Measurements from ENCODE around the gene C19orf67. TPM values are rescaled to one million over a fixed set of nuclear protein-coding genes. Genes with fewer than 3 reads are reported as not detected.

C19orf67 gene
- total and polyA plus RNA-seq, 2 of the 13 experiments (the other 11 are each of a cell fraction or from before 2014, with no cell fraction given): 0.11 to 0.32 TPM

- no peak for FAIRE-seq
- intact Hi-C loops (cut with micrococcal nuclease; ENCODE audit: unreplicated experiment): no loop called here
- no peak overlapping the region for H2AFZ ChIP-seq (ENCODE audit: low read length)
Measured at GRCh38 chr19:14058182-14059092, 27.1 kb downstream of the C19orf67 start.

More at GRCh38 chr19:14058182-14059092, 27.1 kb downstream of the C19orf67 start:
- ATAC-seq (no peak), DNase-seq (ENCODE audit: low spot score) (no peak)
- Histone ChIP-seq H3K9ac (ENCODE audit: insufficient read depth, low read depth, low read length) (no peak overlapping the region), H3K4me2 (ENCODE audit: low read depth, low read length) (no peak overlapping the region), H3K27me3 (ENCODE audit: control insufficient read depth in 1 of 2, insufficient read depth in 2 of 2, low read length in 2 of 2) (no peaks in the 10 kb centered on the region), H4K20me1 (ENCODE audit: insufficient read depth, low read length) (no peaks in the 10 kb centered on the region), H3K79me2 (ENCODE audit: insufficient read depth, low read length) (no peaks in the 10 kb centered on the region), H3K4me1 (ENCODE audit: insufficient read depth, low read length) (peaks cover 39% of the 10 kb centered on the region), H3K9me3 (ENCODE audit: low read length) (no peaks in the 10 kb centered on the region), H3K36me3 (replicated peaks in 1 of 2; ENCODE audit: control insufficient read depth in 1 of 2, insufficient read depth in 2 of 2, low read length in 2 of 2) (no peaks in the 10 kb centered on the region), H3K4me3 (replicated peaks in 1 of 3; ENCODE audit: insufficient read depth in 1 of 3, low read depth in 2 of 3, low read length in 3 of 3) (no peak overlapping the region), H3K27ac (ENCODE audit: extremely low read length, insufficient read depth, low read length) (no peak overlapping the region)
- CTCF ChIA-PET (ENCODE audit: low intra/inter-chr PET ratio, low total read pairs): interaction anchor here (2.3 kb wide), 1 partner anchor 15 kb away, joined by 15 read pairs; the partner anchor contains the start of gene MISP3
- TF ChIP-seq GLMP (CRISPR knock-in tag; IDR thresholded peaks at IDR 0.05; ENCODE audit: borderline replicate concordance) (no peak), ZBTB4 (CRISPR knock-in tag; IDR thresholded peaks at IDR 0.05; ENCODE audit: borderline replicate concordance) (no peak), SOX5 (CRISPR knock-in tag; IDR thresholded peaks at IDR 0.05; ENCODE audit: borderline replicate concordance) (no peak), DZIP1 (CRISPR knock-in tag; IDR thresholded peaks at IDR 0.05) (no peak), ZZZ3 (CRISPR knock-in tag; IDR thresholded peaks at IDR 0.05; ENCODE audit: borderline replicate concordance) (no peak), PRPF4 (IDR thresholded peaks at IDR 0.05; ENCODE audit: low read depth, low read length, poor library complexity, severe bottlenecking) (no peak), ZHX2 (IDR thresholded peaks at IDR 0.05; ENCODE audit: low read depth) (no peak), ZHX2 (CRISPR knock-in tag; IDR thresholded peaks at IDR 0.05; ENCODE audit: borderline replicate concordance) (no peak)
- no TSS peak for BruUV-seq (replicated peaks)
- 73% methylated on average over 17 of the region's 17 CpGs for WGBS (ENCODE audit: low lambda C conversion rate)
- in situ Hi-C loops (cut with HindIII; ENCODE audit: extremely low pct_ligation_motif_present, low pct_unique_long_range_greater_than_20kb): loop anchor here (25.0 kb wide), 1 partner anchor 296 kb away; the partner anchor contains the start of genes C19orf53 and MRI1
- POLR2A ChIA-PET: interaction anchor here (1.2 to 5.7 kb wide), 5 partner anchors 7 to 52 kb away, joined by 3 to 62 read pairs (median 5); partner anchors contain the start of genes MISP3 and RFX1
